ENCODE measurements around the gene SNX10. TPM values are rescaled to one million over a fixed set of nuclear protein-coding genes. Genes with fewer than 3 reads are reported as not detected.
"Not testable (repeated sequence)": the region's sequence is repeated elsewhere in the genome, so short reads cannot be mapped to it uniquely, and the experiment has no call there.

The SNX10 gene, protein sequence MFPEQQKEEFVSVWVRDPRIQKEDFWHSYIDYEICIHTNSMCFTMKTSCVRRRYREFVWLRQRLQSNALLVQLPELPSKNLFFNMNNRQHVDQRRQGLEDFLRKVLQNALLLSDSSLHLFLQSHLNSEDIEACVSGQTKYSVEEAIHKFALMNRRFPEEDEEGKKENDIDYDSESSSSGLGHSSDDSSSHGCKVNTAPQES
- 3.2 and 3.8 TPM in 2 replicates for total RNA-seq (2014; rRNA removed; shearing (Covaris generic))
- 10.1 and 12.9 TPM in 2 replicates for polyA plus RNA-seq (2015; cell fraction: cytosol; rRNA removed)
- 3.7 and 4.4 TPM in 2 replicates for polyA plus RNA-seq (2015; cell fraction: nucleus; rRNA removed)

DNA sequence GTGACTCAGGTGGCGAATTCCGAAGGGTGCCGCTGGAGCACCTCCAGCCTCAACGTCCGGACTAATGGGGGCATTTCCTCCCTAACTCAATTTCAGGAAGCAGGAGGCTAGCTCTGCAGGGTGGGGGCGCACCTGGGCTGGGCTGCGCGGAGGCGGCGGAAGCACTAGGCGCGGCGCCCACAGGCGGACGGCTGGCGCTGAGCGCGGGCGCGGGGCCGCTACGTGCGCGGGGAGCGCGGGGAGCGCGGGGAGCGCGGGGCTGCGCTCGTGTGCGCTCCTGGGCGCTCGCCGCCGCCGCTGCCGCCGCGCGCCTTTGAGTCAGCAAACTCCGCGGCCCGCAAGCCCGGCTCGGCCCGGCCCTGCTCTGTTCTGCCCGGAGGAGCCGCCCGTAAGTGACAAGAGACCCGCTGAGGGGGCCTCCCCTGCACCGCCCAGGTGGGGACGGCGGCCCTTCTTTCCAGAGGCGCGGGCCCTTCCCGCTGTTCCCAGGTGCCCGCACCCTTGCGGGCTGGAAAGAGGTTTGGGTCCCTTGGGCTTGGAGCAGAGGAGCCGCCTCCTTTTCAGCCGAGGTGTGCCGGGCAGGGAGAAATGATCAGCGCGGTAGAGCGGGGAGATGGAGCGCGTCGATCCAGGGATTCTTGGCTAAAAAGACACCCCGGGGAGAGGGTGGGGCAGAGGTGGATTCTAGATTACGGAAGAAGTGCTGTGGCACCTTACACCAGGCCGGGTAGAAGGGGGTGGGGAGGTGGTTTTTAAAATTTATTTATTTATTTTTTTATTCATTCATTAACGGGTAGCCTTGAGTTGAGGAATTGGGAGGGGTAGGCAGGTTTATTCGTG, at the start of gene SNX10:
TSS of gene SNX10 (plus strand) at position 164 of the 840 bp plus-strand sequence. CDS start 54,581 bp downstream, outside the sequence.
- peak; percentile 55 for DNase-seq (ENCODE audit: low read depth)

GRCh38 chr7:26245150-26245549, 46.5 kb upstream of the SNX10 start:
- DNase-seq (ENCODE audit: low read depth), result no peak

DNA sequence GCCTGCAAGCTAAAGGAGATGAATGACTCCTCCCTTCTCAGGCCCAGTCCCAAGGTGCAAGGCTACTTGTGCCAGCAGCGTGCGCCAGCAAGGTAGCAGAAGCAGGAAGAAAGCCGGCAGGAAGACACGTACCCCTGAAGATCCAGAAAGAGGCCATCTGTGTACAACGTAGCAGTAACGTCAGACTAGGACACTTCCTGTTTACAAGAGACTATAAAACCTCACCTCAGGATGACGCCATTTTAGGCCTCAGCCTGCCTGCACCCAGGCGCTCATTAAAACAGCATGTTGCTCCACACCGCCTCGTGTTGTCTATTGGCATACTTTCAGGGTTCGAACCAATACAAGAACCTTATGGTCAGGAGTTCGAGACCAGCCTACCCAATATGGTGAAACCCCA, 41.4 kb upstream of the SNX10 start:
- DNase-seq (ENCODE audit: low read depth), result no peak

GRCh38 chr7:26261866-26262265, 29.8 kb upstream of the SNX10 start:
- not testable (repeated sequence) for DNase-seq (ENCODE audit: low read depth)

GRCh38 chr7:26265065-26265464, 26.6 kb upstream of the SNX10 start:
- DNase-seq (ENCODE audit: low read depth), result peak; percentile 14

- DNase-seq (ENCODE audit: low read depth), result no peak
These were observed 26.1 kb upstream of the SNX10 start for GRCh38 chr7:26265499-26266075.

DNA sequence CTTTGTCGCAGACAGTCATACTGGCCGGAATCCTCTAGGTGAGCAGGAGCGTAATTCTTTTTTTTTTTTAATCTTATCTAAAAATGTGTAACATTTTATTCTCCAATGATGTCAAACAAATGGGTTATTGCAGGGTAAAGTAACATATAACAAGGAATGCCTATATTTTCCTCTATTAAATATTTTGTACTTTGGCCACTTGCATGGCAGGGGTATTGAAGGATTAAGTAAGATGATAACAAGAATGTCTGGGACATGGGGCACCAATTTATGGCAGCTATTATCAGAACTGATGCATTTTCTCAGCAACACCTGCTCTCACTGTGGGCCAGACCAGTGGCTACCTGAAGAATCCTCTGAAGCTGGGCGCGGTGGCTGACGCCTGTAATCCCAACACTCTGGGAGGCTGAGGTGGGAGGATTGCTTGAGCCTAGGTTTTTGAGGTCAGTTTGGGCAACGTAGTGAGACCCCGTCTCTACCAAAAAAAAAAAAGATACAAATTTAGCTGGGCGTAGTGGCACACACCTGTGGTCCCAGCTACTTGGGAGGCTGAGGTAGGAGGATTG, 24.0 kb upstream of the SNX10 start:
- DNase-seq (ENCODE audit: low read depth), result no peak

DNA sequence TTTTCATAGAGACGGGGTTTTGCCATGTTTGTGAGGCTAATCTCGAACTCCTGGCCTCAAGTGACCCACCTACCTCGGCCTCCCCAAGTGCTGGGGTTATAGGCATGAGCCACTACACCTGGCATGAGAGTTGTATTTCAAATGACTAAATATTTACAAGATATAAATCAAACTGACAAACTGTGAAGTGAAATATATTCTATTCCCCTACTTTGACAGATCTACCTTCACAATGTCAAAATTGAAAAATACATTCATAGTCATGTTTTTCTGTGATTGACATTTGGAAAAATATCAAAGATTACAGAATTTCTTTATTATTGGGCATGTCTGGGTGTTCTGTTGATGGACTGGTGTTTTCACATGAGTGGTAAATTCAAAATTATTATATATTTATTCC, 16.4 kb upstream of the SNX10 start:
- no peak for DNase-seq (ENCODE audit: low read depth)

DNA sequence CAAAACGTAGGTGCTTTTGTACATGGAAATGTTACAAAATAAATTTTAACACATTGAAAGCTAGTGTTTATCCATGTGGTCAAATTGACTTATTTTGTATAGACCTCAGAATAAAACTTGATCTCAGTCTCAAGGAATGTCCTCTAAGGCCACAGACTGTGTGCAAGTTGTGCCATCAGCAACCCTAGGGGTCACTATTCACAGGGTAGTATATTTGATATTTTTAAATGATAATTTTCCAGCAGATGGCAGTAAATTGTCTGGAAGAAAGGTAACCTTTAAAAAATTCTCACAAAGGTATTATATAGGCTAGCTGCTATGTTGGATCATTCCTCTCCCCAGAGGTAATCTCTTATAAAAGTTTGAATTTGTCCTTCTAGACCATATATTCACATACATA, 12.9 kb upstream of the SNX10 start:
- peak; percentile 55 for DNase-seq (ENCODE audit: low read depth)

DNA sequence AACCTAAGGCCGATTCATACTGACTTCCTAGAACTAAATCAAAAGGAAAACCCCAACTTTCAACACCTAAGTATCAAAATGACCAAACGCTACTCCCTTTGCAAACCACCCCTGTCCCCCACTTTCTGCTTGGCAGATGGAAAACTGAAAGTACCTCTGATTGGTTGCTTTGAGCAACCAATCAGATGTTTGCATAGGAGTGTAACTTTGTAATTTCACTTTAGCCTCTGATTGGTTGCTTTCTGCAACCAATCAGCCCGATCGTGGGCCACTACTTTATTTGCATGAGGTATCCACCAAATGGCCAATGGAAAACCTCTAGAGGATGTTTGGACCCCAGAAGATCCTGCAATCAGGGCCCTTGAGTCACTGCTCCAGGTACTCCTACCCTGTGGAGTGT, 12.3 kb upstream of the SNX10 start:
- peak; percentile 66 for DNase-seq (ENCODE audit: low read depth)

GRCh38 chr7:26280097-26280496, 11.6 kb upstream of the SNX10 start:
- DNase-seq (ENCODE audit: low read depth), result no peak

DNA sequence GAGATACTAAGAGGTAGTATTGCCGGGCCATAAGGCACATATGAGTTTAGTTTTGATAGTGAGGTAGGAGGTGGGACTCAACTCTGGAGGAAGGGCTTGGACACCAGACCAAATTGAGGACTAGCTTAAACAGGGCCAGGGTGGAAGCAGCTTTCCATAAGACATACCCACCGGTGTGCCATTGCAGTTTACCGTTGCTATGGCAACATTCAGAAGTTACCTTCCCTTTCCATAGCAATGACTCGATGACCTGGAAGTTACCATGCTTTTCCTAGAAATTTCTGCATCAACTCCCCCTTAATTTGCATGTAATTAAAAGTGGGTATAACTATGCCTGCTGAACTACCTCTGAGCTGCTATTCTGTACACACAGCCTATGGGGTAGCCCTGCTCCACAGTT, 10.9 kb upstream of the SNX10 start:
- DNase-seq (ENCODE audit: low read depth), result no peak

DNA sequence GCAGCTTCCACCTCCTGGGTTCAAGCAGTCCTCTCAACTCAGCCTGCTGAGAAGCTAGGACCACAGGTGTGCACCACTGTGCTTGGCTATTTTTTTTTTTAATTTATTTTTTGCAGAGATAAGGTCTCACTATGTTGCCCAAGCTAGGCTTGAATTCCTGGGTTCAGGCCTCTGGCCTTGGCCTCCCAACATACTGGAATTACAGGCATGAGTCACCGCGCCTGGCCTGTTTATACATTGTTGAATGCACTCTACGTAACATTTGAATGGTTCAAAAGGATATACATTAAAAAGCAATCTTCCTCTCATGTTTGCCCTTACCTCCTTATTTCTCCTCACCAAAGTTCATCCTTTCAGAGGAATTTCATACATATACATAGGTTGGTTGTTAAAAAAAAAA, 7.2 kb upstream of the SNX10 start:
- no peak for DNase-seq (ENCODE audit: low read depth)

- peak; percentile 32 for DNase-seq (ENCODE audit: low read depth)
These were observed 6.5 kb upstream of the SNX10 start for GRCh38 chr7:26284995-26285632.

GRCh38 chr7:26286157-26286556, 5.5 kb upstream of the SNX10 start:
- DNase-seq (ENCODE audit: low read depth), result no peak

DNA sequence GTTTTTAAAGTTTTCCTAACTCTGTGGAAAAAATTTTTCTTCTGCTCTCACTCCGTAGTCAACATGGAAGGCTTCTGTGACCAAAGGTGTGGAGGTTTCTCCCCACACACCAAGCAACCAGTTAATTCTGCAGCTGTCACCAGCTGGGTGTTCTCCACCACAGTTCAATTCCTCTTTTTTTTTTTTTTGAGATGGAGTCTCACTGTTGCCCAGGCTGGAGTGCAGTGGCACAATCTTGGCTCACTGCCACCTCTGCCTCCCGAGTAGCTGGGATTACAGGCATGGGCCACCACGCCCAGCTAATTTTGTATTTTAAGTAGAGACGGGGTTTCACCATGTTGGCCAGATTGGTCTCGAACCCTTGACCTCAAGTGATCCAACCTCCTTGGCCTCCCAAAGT, 3.5 kb upstream of the SNX10 start:
- not testable (repeated sequence) for DNase-seq (ENCODE audit: low read depth)

GRCh38 chr7:26291251-26291650, 411 bp upstream of the SNX10 start:
- no peak for DNase-seq (ENCODE audit: low read depth)

GRCh38 chr7:26292768-26293560, 1.3 kb downstream of the SNX10 start:
- DNase-seq (ENCODE audit: low read depth), result no peak

GRCh38 chr7:26293569-26294308, 2.1 kb downstream of the SNX10 start:
- DNase-seq (ENCODE audit: low read depth), result no peak

GRCh38 chr7:26295015-26295414, 3.4 kb downstream of the SNX10 start:
- DNase-seq (ENCODE audit: low read depth), result no peak
